HG02981 (cell line): ENCODE results near the gene ZC3H18.

Experiments used
- ATAC-seq: cut with Tn5 transposase; IDR thresholded peaks from one replicate; pipeline ENCODE4 v1.9.1; 2021; ENCODE audit warnings: mild to moderate bottlenecking, moderate library complexity; ENCODE audit not compliant: unreplicated experiment

Gene ZC3H18

GRCh38 chr16:88548985-88549384 lies 21.2 kb upstream of the ZC3H18 start:
- ATAC-seq = no peak

GRCh38 chr16:88549671-88550245 lies 20.4 kb upstream of the ZC3H18 start:
- ATAC-seq = no peak

- no peak for ATAC-seq
These were observed 19.9 kb upstream of the ZC3H18 start for GRCh38 chr16:88550246-88550661.

- no peak for ATAC-seq
These were observed 18.0 kb upstream of the ZC3H18 start for GRCh38 chr16:88552166-88552565.

GRCh38 chr16:88552815-88553214 lies 17.4 kb upstream of the ZC3H18 start:
- ATAC-seq = no peak

GRCh38 chr16:88553739-88554138 lies 16.5 kb upstream of the ZC3H18 start:
- ATAC-seq = no peak

GRCh38 chr16:88554711-88555264 lies 15.4 kb upstream of the ZC3H18 start:
- no peak for ATAC-seq

GRCh38 chr16:88556294-88556988 lies 13.8 kb upstream of the ZC3H18 start:
- no peak for ATAC-seq

- no peak for ATAC-seq
These were observed 11.5 kb upstream of the ZC3H18 start for GRCh38 chr16:88558457-88559442.

- ATAC-seq = no peak
These were observed 9.3 kb upstream of the ZC3H18 start for GRCh38 chr16:88560714-88561484.

- ATAC-seq = no peak
These were observed 8.5 kb upstream of the ZC3H18 start for GRCh38 chr16:88561485-88562359.

GRCh38 chr16:88566158-88566557 lies 4.0 kb upstream of the ZC3H18 start:
- ATAC-seq = no peak

- ATAC-seq = no peak
These were observed 1.2 kb upstream of the ZC3H18 start for GRCh38 chr16:88568710-88569613.

GRCh38 chr16:88569614-88569984 lies 604 bp upstream of the ZC3H18 start:
- peak; percentile 21 for ATAC-seq

GRCh38 chr16:88570691-88571092 lies 489 bp downstream of the ZC3H18 start:
- ATAC-seq = peak; percentile 21

GRCh38 chr16:88575251-88575650 lies 5.0 kb downstream of the ZC3H18 start:
- ATAC-seq = no peak

- no peak for ATAC-seq
These were observed 6.1 kb downstream of the ZC3H18 start for GRCh38 chr16:88576307-88576706.

GRCh38 chr16:88577166-88577565 lies 7.0 kb downstream of the ZC3H18 start:
- ATAC-seq = no peak
